Fibroblast of mammary gland (primary cell): ENCODE measurements around the gene CHIC2.

Experiments used
- DNase-seq: peaks from one replicate; pipeline ENCODE4 v3.0.0-alpha.2; 2010; ENCODE audit warnings: low read depth
- H3K4me3 ChIP-seq: 2 replicates; pipeline ENCODE4 v1.5.1; 2011; ENCODE audit warnings: low read depth, mild to moderate bottlenecking, low read length, moderate library complexity; ENCODE audit not compliant: control insufficient read depth
- TF ChIP-seq, protein P1 (sequence below): conservative IDR thresholded peaks from 2 replicates; pipeline ENCODE4 v1.5.1; 2011; ENCODE audit warnings: low read depth, low read length, inconsistent platforms; ENCODE audit not compliant: control insufficient read depth, insufficient read depth

CHIC2 gene

DNA sequence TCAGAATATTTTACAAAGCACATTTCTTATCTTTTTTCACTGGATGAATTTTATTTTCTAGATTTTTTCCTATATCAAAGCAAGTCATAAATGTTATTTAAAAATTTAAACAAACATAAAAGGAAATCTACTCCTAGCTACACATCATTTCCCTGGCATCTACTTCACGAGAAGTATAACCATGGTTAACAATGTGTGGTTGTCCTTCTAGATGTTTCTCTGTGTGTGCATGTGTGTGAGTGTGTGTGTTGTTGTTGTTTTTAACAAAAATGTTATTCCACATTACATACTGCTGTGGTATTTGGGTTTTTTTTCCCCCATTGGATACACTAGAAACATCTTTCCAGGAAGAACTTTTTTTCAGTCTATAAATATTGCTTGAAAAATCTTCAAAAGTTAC is 103.1 kb downstream of the CHIC2 start:
- H3K4me3 ChIP-seq = no peak overlapping the region
- TF ChIP-seq, protein P1, sequence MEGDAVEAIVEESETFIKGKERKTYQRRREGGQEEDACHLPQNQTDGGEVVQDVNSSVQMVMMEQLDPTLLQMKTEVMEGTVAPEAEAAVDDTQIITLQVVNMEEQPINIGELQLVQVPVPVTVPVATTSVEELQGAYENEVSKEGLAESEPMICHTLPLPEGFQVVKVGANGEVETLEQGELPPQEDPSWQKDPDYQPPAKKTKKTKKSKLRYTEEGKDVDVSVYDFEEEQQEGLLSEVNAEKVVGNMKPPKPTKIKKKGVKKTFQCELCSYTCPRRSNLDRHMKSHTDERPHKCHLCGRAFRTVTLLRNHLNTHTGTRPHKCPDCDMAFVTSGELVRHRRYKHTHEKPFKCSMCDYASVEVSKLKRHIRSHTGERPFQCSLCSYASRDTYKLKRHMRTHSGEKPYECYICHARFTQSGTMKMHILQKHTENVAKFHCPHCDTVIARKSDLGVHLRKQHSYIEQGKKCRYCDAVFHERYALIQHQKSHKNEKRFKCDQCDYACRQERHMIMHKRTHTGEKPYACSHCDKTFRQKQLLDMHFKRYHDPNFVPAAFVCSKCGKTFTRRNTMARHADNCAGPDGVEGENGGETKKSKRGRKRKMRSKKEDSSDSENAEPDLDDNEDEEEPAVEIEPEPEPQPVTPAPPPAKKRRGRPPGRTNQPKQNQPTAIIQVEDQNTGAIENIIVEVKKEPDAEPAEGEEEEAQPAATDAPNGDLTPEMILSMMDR = no peak
- DNase-seq = no peak

DNA sequence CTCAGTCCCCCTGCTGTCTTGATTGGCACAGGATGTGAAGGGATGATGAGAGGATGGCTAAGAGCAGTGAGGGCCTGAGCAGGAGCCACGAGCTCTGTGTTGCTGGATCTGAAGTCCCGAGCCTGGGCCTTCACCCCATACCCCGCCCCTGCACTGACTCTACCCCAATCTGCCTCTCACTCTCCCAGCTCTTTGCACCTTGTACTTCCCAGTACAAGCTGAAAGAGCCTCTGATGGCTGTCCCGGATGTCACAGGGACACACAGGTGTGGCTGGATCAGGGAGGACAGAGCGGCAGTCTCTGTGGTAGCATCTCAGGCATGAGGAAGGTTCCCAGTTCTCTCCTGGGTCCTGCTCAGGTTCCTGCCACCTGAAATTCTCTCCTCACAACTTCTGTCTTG is 103.6 kb downstream of the CHIC2 start:
- H3K4me3 ChIP-seq = no peak overlapping the region
- TF ChIP-seq, protein P1 = no peak
- DNase-seq = no peak
